ENCODE results near the gene TAL2.

The TAL2 gene

GRCh38 chr9:105662184-105663104 is at the start of gene TAL2:
Gene TAL2 (plus strand): TSS chr9:105662457. CDS start chr9:105662497, 40 bp downstream.
- DNase-seq: no peak

- DNase-seq: no peak
These were observed 41.3 kb upstream of the TAL2 start for GRCh38 chr9:105621001-105621400.

GRCh38 chr9:105625088-105625487 is 37.2 kb upstream of the TAL2 start:
- DNase-seq: no peak

GRCh38 chr9:105632807-105633206 is 29.4 kb upstream of the TAL2 start:
- DNase-seq: no peak

- DNase-seq: no peak
These were observed 28.8 kb upstream of the TAL2 start for GRCh38 chr9:105633411-105633810.

- DNase-seq: no peak
These were observed 25.9 kb upstream of the TAL2 start for GRCh38 chr9:105636331-105636730.

GRCh38 chr9:105637787-105638395 is 24.4 kb upstream of the TAL2 start:
- DNase-seq: no peak

GRCh38 chr9:105639936-105640335 is 22.3 kb upstream of the TAL2 start:
- DNase-seq: no peak

- no peak for DNase-seq
These were observed 18.5 kb upstream of the TAL2 start for GRCh38 chr9:105643795-105644194.

GRCh38 chr9:105646879-105647594 is 15.2 kb upstream of the TAL2 start:
- DNase-seq: no peak

GRCh38 chr9:105647595-105648349 is 14.5 kb upstream of the TAL2 start:
- DNase-seq: no peak

GRCh38 chr9:105651806-105652205 is 10.5 kb upstream of the TAL2 start:
- no peak for DNase-seq

GRCh38 chr9:105656131-105656921 is 5.9 kb upstream of the TAL2 start:
- DNase-seq: no peak

- no peak for DNase-seq
These were observed 3.9 kb upstream of the TAL2 start for GRCh38 chr9:105658351-105658750.

- DNase-seq: no peak
These were observed 1.2 kb upstream of the TAL2 start for GRCh38 chr9:105661011-105661410.

GRCh38 chr9:105663914-105664313 is 1.7 kb downstream of the TAL2 start:
- no peak for DNase-seq

- DNase-seq: no peak
These were observed 5.6 kb downstream of the TAL2 start for GRCh38 chr9:105667867-105668266.

- no peak for DNase-seq
These were observed 8.1 kb downstream of the TAL2 start for GRCh38 chr9:105670315-105670714.

- no peak for DNase-seq
These were observed 8.5 kb downstream of the TAL2 start for GRCh38 chr9:105670775-105671174.

- DNase-seq: no peak
These were observed 10.5 kb downstream of the TAL2 start for GRCh38 chr9:105672711-105673234.

- DNase-seq: no peak
These were observed 11.7 kb downstream of the TAL2 start for GRCh38 chr9:105673850-105674387.

Data from amniotic stem cell (primary cell).